ENCODE results near the gene CEACAM7. TPM values are rescaled to one million over a fixed set of nuclear protein-coding genes. Genes with fewer than 3 reads are reported as not detected.

Gene CEACAM7
- total RNA-seq, 1 experiment from 2014 or later, result not detected

DNA sequence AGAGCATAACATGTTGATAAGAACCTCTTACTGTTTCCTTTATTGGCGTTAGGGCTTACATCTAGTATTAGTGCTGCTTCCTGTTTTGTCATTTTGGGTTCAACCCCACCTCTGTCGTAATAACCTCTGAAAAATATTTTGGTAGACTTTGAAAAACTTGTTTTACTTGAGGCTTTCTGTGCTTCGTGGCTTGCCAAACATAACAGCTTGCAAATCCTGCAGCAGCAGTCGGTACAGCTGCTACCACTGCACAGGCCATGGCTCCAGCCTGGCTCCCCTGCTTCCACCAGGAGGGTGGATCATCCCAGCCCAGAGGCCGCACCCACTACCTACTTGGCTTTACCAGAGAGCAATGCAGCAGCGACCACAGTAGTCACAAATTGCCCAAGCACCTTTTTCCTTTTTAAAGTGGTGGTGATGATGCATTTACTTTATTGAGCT lies 49.4 kb downstream of the CEACAM7 start:
- ChIA-PET POLR2A (ENCODE audit: unreplicated experiment) (no interaction called here), CTCF (no interaction called here)
- no peak overlapping the region for H3K4me3 ChIP-seq
- DNase-seq, result no peak
- no peaks in the 10 kb centered on the region for H3K9me3 ChIP-seq (ENCODE audit: insufficient read depth, low read depth)
- H2AFZ ChIP-seq, result no peak overlapping the region
- H3K9me2 ChIP-seq (ENCODE audit: insufficient read depth), result no peaks in the 10 kb centered on the region
- no TSS peak for BruUV-seq (replicated peaks)
- H3K79me2 ChIP-seq (ENCODE audit: low read depth), result no peaks in the 10 kb centered on the region
- no peaks in the 10 kb centered on the region for H3F3A ChIP-seq (ENCODE audit: insufficient read depth, low read depth)
- H3K27ac ChIP-seq, result no peak overlapping the region
- H3K27me3 ChIP-seq (ENCODE audit: insufficient read depth, low read depth), result peaks cover 59% of the 10 kb centered on the region
- H3K36me3 ChIP-seq (ENCODE audit: low read depth), result no peaks in the 10 kb centered on the region
- H3K4me1 ChIP-seq (replicated peaks; ENCODE audit: insufficient read depth), result no peaks in the 10 kb centered on the region
- intact Hi-C loops (cut with micrococcal nuclease; ENCODE audit: unreplicated experiment), result no loop called here
- H3K4me2 ChIP-seq, result no peak overlapping the region
- TF ChIP-seq, protein P1, sequence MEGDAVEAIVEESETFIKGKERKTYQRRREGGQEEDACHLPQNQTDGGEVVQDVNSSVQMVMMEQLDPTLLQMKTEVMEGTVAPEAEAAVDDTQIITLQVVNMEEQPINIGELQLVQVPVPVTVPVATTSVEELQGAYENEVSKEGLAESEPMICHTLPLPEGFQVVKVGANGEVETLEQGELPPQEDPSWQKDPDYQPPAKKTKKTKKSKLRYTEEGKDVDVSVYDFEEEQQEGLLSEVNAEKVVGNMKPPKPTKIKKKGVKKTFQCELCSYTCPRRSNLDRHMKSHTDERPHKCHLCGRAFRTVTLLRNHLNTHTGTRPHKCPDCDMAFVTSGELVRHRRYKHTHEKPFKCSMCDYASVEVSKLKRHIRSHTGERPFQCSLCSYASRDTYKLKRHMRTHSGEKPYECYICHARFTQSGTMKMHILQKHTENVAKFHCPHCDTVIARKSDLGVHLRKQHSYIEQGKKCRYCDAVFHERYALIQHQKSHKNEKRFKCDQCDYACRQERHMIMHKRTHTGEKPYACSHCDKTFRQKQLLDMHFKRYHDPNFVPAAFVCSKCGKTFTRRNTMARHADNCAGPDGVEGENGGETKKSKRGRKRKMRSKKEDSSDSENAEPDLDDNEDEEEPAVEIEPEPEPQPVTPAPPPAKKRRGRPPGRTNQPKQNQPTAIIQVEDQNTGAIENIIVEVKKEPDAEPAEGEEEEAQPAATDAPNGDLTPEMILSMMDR (conservative IDR thresholded peaks at IDR 0.05), result no peak
- TF ChIP-seq EZH2 (IDR thresholded peaks at IDR 0.05; ENCODE audit: low read depth), result no peak
- no peaks in the 10 kb centered on the region for H4K20me1 ChIP-seq (ENCODE audit: insufficient read depth)

DNA sequence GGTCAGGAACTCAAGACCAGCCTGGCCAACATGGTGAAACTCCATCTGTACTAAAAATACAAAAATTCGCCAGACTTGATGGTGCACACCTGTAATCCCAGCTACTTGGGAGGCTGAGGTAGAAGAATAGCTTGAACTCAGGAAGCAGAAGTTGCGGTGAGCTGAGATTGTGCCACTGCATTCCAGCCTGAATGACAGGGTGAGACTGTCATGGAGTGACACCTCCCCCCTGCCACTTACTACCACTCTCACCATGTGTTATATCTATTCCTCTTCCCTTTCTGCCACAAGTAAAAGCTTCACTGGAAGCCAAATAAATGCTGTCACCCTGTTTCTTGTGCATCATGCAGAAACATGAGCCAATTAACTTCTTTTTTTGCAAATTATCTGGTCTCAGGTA lies 50.6 kb downstream of the CEACAM7 start:
- Histone ChIP-seq H3K4me3 (no peak overlapping the region), H3K9me3 (ENCODE audit: insufficient read depth, low read depth) (no peaks in the 10 kb centered on the region), H3K9me2 (ENCODE audit: insufficient read depth) (no peaks in the 10 kb centered on the region), H3K4me1 (replicated peaks; ENCODE audit: insufficient read depth) (no peaks in the 10 kb centered on the region), H3K4me2 (no peak overlapping the region), H4K20me1 (ENCODE audit: insufficient read depth) (no peaks in the 10 kb centered on the region), H3K36me3 (ENCODE audit: low read depth) (no peaks in the 10 kb centered on the region), H3K79me2 (ENCODE audit: low read depth) (no peaks in the 10 kb centered on the region), H2AFZ (no peak overlapping the region), H3F3A (ENCODE audit: insufficient read depth, low read depth) (no peaks in the 10 kb centered on the region), H3K27me3 (ENCODE audit: insufficient read depth, low read depth) (peaks cover 70% of the 10 kb centered on the region), H3K27ac (no peak overlapping the region)
- ChIA-PET POLR2A (ENCODE audit: unreplicated experiment) (no interaction called here), CTCF (no interaction called here)
- no peak for TF ChIP-seq EZH2 (IDR thresholded peaks at IDR 0.05; ENCODE audit: low read depth)
- no TSS peak for BruUV-seq (replicated peaks)
- intact Hi-C loops (cut with micrococcal nuclease; ENCODE audit: unreplicated experiment), result no loop called here
- DNase-seq, result no peak

DNA sequence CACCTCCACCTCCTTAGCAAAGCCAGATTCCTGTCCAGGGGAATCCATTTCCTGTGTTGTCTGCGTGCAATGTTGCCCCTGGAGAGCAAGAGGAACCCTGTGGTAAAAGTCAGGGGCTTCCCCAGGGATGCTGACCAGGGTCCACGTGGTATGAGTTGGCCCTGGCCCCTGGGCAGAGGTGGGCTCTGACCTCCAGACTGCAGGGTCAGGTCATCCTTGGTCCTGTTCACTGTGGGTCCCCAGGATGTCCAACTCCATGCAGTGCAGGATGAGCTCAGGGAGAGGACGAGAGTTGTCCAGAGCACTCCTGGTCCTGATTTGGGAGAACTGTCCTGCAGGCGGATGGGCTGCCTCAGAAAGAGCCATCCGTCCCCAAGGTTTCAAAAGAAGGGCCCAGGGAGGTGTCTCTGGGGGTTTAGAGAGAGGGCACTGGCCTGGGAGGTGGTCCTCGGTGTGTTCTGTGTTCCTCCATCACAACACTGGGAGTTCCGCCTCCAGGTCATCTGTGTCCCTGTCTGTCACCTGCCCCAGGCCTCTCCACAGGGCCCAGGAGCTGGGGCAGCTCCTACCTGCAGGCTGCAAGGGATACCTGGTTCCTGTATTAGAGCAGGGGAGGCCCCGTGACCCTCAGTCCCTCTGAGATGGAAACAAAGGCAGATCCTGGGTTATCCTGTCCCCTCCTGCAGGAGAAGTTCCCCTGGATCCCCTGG lies 59.9 kb downstream of the CEACAM7 start:
- DNase-seq, result no peak
- H3K27me3 ChIP-seq (ENCODE audit: insufficient read depth, low read depth), result peaks cover 87% of the 10 kb centered on the region
- no peaks in the 10 kb centered on the region for H3K4me1 ChIP-seq (replicated peaks; ENCODE audit: insufficient read depth)
- no peaks in the 10 kb centered on the region for H3K9me2 ChIP-seq (ENCODE audit: insufficient read depth)
- H3K36me3 ChIP-seq (ENCODE audit: low read depth), result no peaks in the 10 kb centered on the region
- no peak overlapping the region for H3K4me3 ChIP-seq
- no peaks in the 10 kb centered on the region for H3K79me2 ChIP-seq (ENCODE audit: low read depth)
- H3K4me2 ChIP-seq, result no peak overlapping the region
- H3F3A ChIP-seq (ENCODE audit: insufficient read depth, low read depth), result no peaks in the 10 kb centered on the region
- TF ChIP-seq EZH2 (IDR thresholded peaks at IDR 0.05; ENCODE audit: low read depth), result no peak
- TF ChIP-seq, protein P1 (conservative IDR thresholded peaks at IDR 0.05), result no peak
- no peak overlapping the region for H3K27ac ChIP-seq
- intact Hi-C loops (cut with micrococcal nuclease; ENCODE audit: unreplicated experiment), result no loop called here
- H4K20me1 ChIP-seq (ENCODE audit: insufficient read depth), result no peaks in the 10 kb centered on the region
- peaks cover 13% of the 10 kb centered on the region for H3K9me3 ChIP-seq (ENCODE audit: insufficient read depth, low read depth)
- POLR2A ChIA-PET (ENCODE audit: unreplicated experiment), result no interaction called here
- no peak overlapping the region for H2AFZ ChIP-seq
- CTCF ChIA-PET, result no interaction called here
- BruUV-seq (replicated peaks), result no TSS peak

DNA sequence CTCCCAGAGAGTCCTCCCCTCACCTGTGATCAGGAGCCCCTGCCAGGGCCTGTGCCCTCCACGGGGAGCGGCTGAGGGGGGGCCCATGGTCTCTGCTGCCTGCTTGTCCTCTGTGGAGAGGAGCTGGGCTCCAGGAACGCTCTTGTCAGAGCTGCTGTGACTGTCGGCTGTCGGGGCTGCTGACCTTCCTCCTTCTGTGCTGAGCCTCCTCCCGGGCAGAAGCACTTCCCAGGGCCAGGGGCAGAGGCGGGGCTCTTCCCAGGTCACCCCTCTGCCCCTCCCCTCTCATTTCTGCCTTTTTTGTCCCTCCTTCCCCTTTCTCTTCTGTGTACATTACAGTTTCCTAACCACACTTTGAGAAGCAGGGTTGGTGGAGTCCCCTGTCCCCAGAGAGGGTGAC lies 61.2 kb downstream of the CEACAM7 start, which contains the start of gene CEACAM4:
TSS of gene CEACAM4 (minus strand) at position 198 of the 400 bp plus-strand sequence. CDS start at position 87, 111 bp downstream.
- H3F3A ChIP-seq (ENCODE audit: insufficient read depth, low read depth), result no peaks in the 10 kb centered on the region
- no peak within 1 kb of the TSS for H3K27ac ChIP-seq
- no peak within 1 kb of the TSS for H3K4me2 ChIP-seq
- H3K9me3 ChIP-seq (ENCODE audit: insufficient read depth, low read depth), result peaks cover 13% of the 10 kb centered on the region
- H3K4me3 ChIP-seq, result no peak within 1 kb of the TSS
- BruUV-seq (replicated peaks), result no TSS peak
- no peaks in the 10 kb centered on the region for H4K20me1 ChIP-seq (ENCODE audit: insufficient read depth)
- ChIA-PET POLR2A (ENCODE audit: unreplicated experiment) (no interaction called here), CTCF (no interaction called here)
- no peak within 1 kb of the TSS for H2AFZ ChIP-seq
- no peaks in the 10 kb centered on the region for H3K4me1 ChIP-seq (replicated peaks; ENCODE audit: insufficient read depth)
- peaks cover 92% of the 10 kb centered on the region for H3K27me3 ChIP-seq (ENCODE audit: insufficient read depth, low read depth)
- H3K79me2 ChIP-seq (ENCODE audit: low read depth), result no peaks in the 10 kb centered on the region
- DNase-seq, result no peak
- H3K36me3 ChIP-seq (ENCODE audit: low read depth), result no peaks in the 10 kb centered on the region
- no peaks in the 10 kb centered on the region for H3K9me2 ChIP-seq (ENCODE audit: insufficient read depth)
- intact Hi-C loops (cut with micrococcal nuclease; ENCODE audit: unreplicated experiment), result no loop called here
- TF ChIP-seq, protein P1 (conservative IDR thresholded peaks at IDR 0.05), result no peak
- no peak for TF ChIP-seq EZH2 (IDR thresholded peaks at IDR 0.05; ENCODE audit: low read depth)
